H1 (cell line): Measurements from ENCODE around the gene PSMC4. TPM values are rescaled to one million over a fixed set of nuclear protein-coding genes. Genes with fewer than 3 reads are reported as not detected.

Experiments
- CTCF ChIA-PET: fragments of 300-600 bp; sonication (Branson Sonifier 250); formaldehyde crosslinking; loops from one replicate; lab custom pipeline; 2021; ENCODE audit not compliant: partially characterized antibody; lab: Charles Lee
- POLR2A ChIA-PET: fragments of 300-600 bp; sonication (Branson Sonifier 250); formaldehyde crosslinking; loops from one replicate; lab custom pipeline; 2021; ENCODE audit warnings: inconsistent platforms; ENCODE audit not compliant: partially characterized antibody; lab: Charles Lee
- DNase-seq, 2 experiments: peaks; one replicate each; pipeline versions ENCODE4 v3.0.0 to v3.0.0-alpha.2; 2010 to 2022; ENCODE audit warnings: low spot score in 2 of 2, low read depth in 1 of 2, mixed read lengths in 1 of 2
- FAIRE-seq: peaks from 2 replicates; lab custom pipeline; 2011; peaks lifted over from hg19 to GRCh38; lab: Jason Lieb, UNC
- H2AFZ ChIP-seq: 2 replicates; pipeline ENCODE4 v1.8.1; 2012; ENCODE audit warnings: low read length, inconsistent platforms
- H2AK5ac ChIP-seq: 2 replicates; pipeline ENCODE4 v1.6.1; 2013; ENCODE audit warnings: low read depth, low read length
- H2BK120ac ChIP-seq: replicated peaks from 2 replicates; pipeline ENCODE3; 2013; ENCODE audit warnings: low read depth, low read length, inconsistent platforms
- H2BK12ac ChIP-seq: 2 replicates; pipeline ENCODE4 v1.6.1; 2013; ENCODE audit warnings: low read depth, low read length
- H2BK15ac ChIP-seq: 2 replicates; pipeline ENCODE4 v1.6.1; 2013; ENCODE audit warnings: low read length
- H2BK20ac ChIP-seq: 2 replicates; pipeline ENCODE4 v1.6.1; 2013; ENCODE audit warnings: low read length
- H2BK5ac ChIP-seq: 2 replicates; pipeline ENCODE4 v1.6.1; 2013; ENCODE audit warnings: low read depth, low read length
- H3K14ac ChIP-seq: 2 replicates; pipeline ENCODE4 v1.6.1; 2013; ENCODE audit warnings: inconsistent platforms; ENCODE audit not compliant: insufficient read length
- H3K18ac ChIP-seq: 2 replicates; pipeline ENCODE4 v1.6.1; 2013; ENCODE audit warnings: low read length; ENCODE audit errors: extremely low read depth
- H3K23ac ChIP-seq: 2 replicates; pipeline ENCODE4 v1.6.1; 2013; ENCODE audit warnings: inconsistent platforms; ENCODE audit not compliant: insufficient read length
- H3K23me2 ChIP-seq: 2 replicates; pipeline ENCODE4 v1.6.1; 2013; ENCODE audit warnings: low read depth, low read length
- H3K27ac ChIP-seq: 2 replicates; pipeline ENCODE4 v1.6.1; 2011; ENCODE audit warnings: low read depth, low read length, inconsistent platforms
- H3K27me3 ChIP-seq, 4 experiments: replicated peaks in 1 of 4; 1 replicate in 1 of 4; 2 replicates in 3 of 4; pipeline versions ENCODE4 v1.6.1 to v1.8.1; 2011 to 2013; ENCODE audit warnings: low read length in 3 of 4, mild to moderate bottlenecking in 3 of 4, inconsistent platforms in 2 of 4, mixed read lengths in 2 of 4, moderate library complexity in 1 of 4; ENCODE audit not compliant: control insufficient read depth in 3 of 4, insufficient read depth in 3 of 4; ENCODE audit errors: extremely low read depth in 1 of 4
- H3K36me3 ChIP-seq, 4 experiments: 2 replicates each; pipeline versions ENCODE4 v1.6.1 to v1.8.1; 2011 to 2013; ENCODE audit warnings: mild to moderate bottlenecking in 4 of 4, low read length in 3 of 4, moderate library complexity in 2 of 4, control low read depth in 1 of 4, inconsistent platforms in 1 of 4; ENCODE audit not compliant: insufficient read depth in 4 of 4, control insufficient read depth in 2 of 4
- H3K4ac ChIP-seq: replicated peaks from 2 replicates; pipeline ENCODE3; 2013; ENCODE audit warnings: low read length, low read depth, mixed read lengths, inconsistent platforms; ENCODE audit not compliant: insufficient read length
- H3K4me1 ChIP-seq, 4 experiments: replicated peaks in 1 of 4; 1 replicate in 1 of 4; 2 replicates in 3 of 4; pipeline versions ENCODE4 v1.6.1 to v1.8.1; 2011 to 2013; ENCODE audit warnings: low read length in 3 of 4, inconsistent platforms in 2 of 4, mixed read lengths in 1 of 4; ENCODE audit not compliant: insufficient read depth in 4 of 4, control insufficient read depth in 3 of 4
- H3K4me2 ChIP-seq, 2 experiments: 2 replicates each; pipeline versions ENCODE4 v1.6.1 to v1.8.1; 2011 to 2013; ENCODE audit warnings: low read depth in 2 of 2, low read length in 2 of 2, control low read depth in 1 of 2, inconsistent platforms in 1 of 2, mild to moderate bottlenecking in 1 of 2; ENCODE audit not compliant: insufficient read depth in 1 of 2
- H3K4me3 ChIP-seq, 4 experiments: fragments of 200-600, 300-600 bp in 1 of 4; sonication (generic), shearing (Covaris generic), sonication (Bioruptor Twin) in 1 of 4; 2 replicates each; pipeline versions ENCODE4 v1.5.1 to v1.8.1; 2011 to 2016; ENCODE audit warnings: low read length in 4 of 4, low read depth in 3 of 4, control low read depth in 2 of 4, inconsistent platforms in 2 of 4, mild to moderate bottlenecking in 2 of 4, mixed read lengths in 1 of 4, moderate library complexity in 1 of 4; ENCODE audit not compliant: insufficient read depth in 2 of 4; ENCODE audit errors: extremely low read depth in 1 of 4
- H3K56ac ChIP-seq: replicated peaks from 2 replicates; pipeline ENCODE3; 2013; ENCODE audit warnings: low read depth, mild to moderate bottlenecking, mixed read lengths, low read length, inconsistent platforms; ENCODE audit not compliant: insufficient read length
- H3K79me1 ChIP-seq: 2 replicates; pipeline ENCODE4 v1.6.1; 2013; ENCODE audit warnings: low read depth, low read length, control low read depth
- H3K79me2 ChIP-seq, 2 experiments: 2 replicates each; pipeline versions ENCODE4 v1.6.1 to v1.8.1; 2012 to 2013; ENCODE audit warnings: low read length in 2 of 2, mild to moderate bottlenecking in 2 of 2, inconsistent platforms in 1 of 2; ENCODE audit not compliant: insufficient read depth in 2 of 2, control insufficient read depth in 1 of 2
- H3K9ac ChIP-seq, 4 experiments: replicated peaks in 1 of 4; 1 replicate in 1 of 4; 2 replicates in 3 of 4; pipeline versions ENCODE4 v1.6.1 to v1.8.1; 2011 to 2013; ENCODE audit warnings: low read depth in 3 of 4, low read length in 3 of 4, control low read depth in 2 of 4, mild to moderate bottlenecking in 2 of 4, moderate library complexity in 2 of 4, inconsistent platforms in 1 of 4; ENCODE audit errors: extremely low read depth in 1 of 4
- H3K9me3 ChIP-seq, 2 experiments: 2 replicates each; pipeline versions ENCODE4 v1.6.1 to v1.8.1; 2012 to 2013; ENCODE audit warnings: mild to moderate bottlenecking in 2 of 2, moderate library complexity in 2 of 2, control low read depth in 1 of 2, inconsistent platforms in 1 of 2, low read depth in 1 of 2, low read length in 1 of 2, mixed read lengths in 1 of 2; ENCODE audit not compliant: insufficient read depth in 2 of 2
- H4K20me1 ChIP-seq, 2 experiments: replicated peaks in 1 of 2; 2 replicates each; pipeline versions ENCODE3 to v1.8.1; 2011 to 2013; ENCODE audit warnings: inconsistent platforms in 2 of 2, low read length in 2 of 2, mild to moderate bottlenecking in 1 of 2; ENCODE audit not compliant: insufficient read depth in 2 of 2, control insufficient read depth in 1 of 2
- H4K5ac ChIP-seq: 2 replicates; pipeline ENCODE4 v1.6.1; 2013; ENCODE audit warnings: low read length, low read depth, mixed read lengths, inconsistent platforms; ENCODE audit not compliant: insufficient read length
- H4K8ac ChIP-seq: 2 replicates; pipeline ENCODE4 v1.8.0; 2013; ENCODE audit warnings: mild to moderate bottlenecking, moderate library complexity, low read length, inconsistent platforms; ENCODE audit not compliant: insufficient read depth; ENCODE audit errors: extremely low read depth
- H4K91ac ChIP-seq: replicated peaks from 2 replicates; pipeline ENCODE3; 2013; ENCODE audit warnings: low read length, mixed read lengths, inconsistent platforms; ENCODE audit not compliant: insufficient read length
- GTF2F1 ChIP-seq: IDR thresholded peaks from 2 replicates; pipeline ENCODE4 v1.6.1; 2012; ENCODE audit warnings: low read depth, low read length, improper control_type of control experiment, borderline replicate concordance
- whole genome bisulfite sequencing, 2 experiments: shearing (Covaris generic) in 1 of 2; methylation state at CpG; one replicate each; pipeline versions ENCODE4 v1.1.6 to v1.1.7; 2013 to 2015; ENCODE audit warnings: low lambda C conversion rate in 2 of 2, mixed read lengths in 2 of 2, inconsistent platforms in 1 of 2, low coverage in 1 of 2, missing lambda C conversion rate in 1 of 2; ENCODE audit not compliant: insufficient replicate concordance in 2 of 2, insufficient coverage in 1 of 2, insufficient read length in 1 of 2; ENCODE audit errors: extremely low coverage in 1 of 2, missing lambda C conversion rate in 1 of 2; 5-methylcytosine and 5-hydroxymethylcytosine counted together
- polyA plus RNA-seq, 7 experiments: library from polyadenylated mRNA; depleted of rRNA in 3 of 7; stranded (reverse) in 5 of 7; unstranded in 2 of 7; fragments of >200 nt in 5 of 7; fragments of 200-250 nt in 2 of 7; gene quantifications; 1 replicate in 5 of 7; 2 replicates in 1 of 7; 4 replicates in 1 of 7; pipeline versions ENCODE4 v1.2.1 to v1.2.3, GENCODE V29; 2011 to 2013; ENCODE audit warnings: missing spikeins in 2 of 7, mixed read lengths in 2 of 7
- total RNA-seq: library from RNA; stranded (reverse); fragmentation: NEBNext Ultra II Directional; extraction: Animal tissue kit (Norgen Biotek cat#: 25700); gene quantifications from 2 replicates; pipeline ENCODE4 v1.2.1, GENCODE V29; 2021

The PSMC4 gene
- total and polyA plus RNA-seq, 2 of the 8 experiments (the other 6 are each of a cell fraction or from before 2014, with no cell fraction given) = 116 to 126 TPM

DNA sequence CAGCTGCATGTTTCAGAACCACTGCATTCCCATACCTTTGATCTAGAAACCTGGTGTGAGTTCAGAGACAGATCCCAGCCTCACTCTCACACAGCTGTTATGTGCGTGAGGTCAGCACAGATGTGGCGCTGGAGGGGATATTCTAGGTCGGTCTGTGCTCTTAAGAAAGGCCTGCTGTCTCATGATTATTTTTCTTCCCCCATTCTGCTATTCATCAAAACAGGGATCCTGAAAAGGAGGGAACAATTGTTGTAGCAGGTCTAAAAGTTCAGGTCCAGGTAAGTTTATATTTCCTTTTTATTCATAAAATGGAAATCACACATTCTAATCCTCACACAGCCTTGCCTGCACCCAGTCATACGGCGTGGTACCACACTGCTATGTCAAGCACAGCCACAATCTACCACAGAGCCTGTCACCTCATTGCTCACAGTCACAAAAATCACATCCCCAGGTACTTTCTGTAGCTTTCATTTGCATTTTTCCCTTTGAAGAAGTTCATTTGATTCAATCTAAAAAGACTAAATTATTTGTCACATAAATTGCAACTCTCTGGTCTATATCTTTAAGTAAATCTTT is 26.8 kb downstream of the PSMC4 start:
- Histone ChIP-seq H3K36me3 (no peaks in the 10 kb centered on the region), H3K79me2 (peaks cover 5 to 12% of the 10 kb centered on the region in 2 experiments; a peak in 3 of 4 replicates), H3K9me3 (peaks cover 9 to 15% of the 10 kb centered on the region in 2 experiments; a peak in 2 of 4 replicates), H3K27me3 (no peaks in the 10 kb centered on the region), H2AFZ (peak overlapping the region; percentile 97), H3K56ac (no peak overlapping the region), H3K18ac (no peak overlapping the region), H3K23ac (no peak overlapping the region), H3K23me2 (peaks cover 9% of the 10 kb centered on the region), H2BK12ac (no peak overlapping the region), H3K4ac (no peak overlapping the region), H2AK5ac (no peak overlapping the region), H3K27ac (no peak overlapping the region), H3K14ac (no peak overlapping the region), H3K9ac (no peak overlapping the region), H3K79me1 (peaks cover 3% of the 10 kb centered on the region; the same call in 1 of the 2 replicates), H3K4me1 (peaks cover 0 to 3% (median 1%) of the 10 kb centered on the region in 4 experiments; a peak in 3 of 7 replicates), H2BK15ac (no peak overlapping the region), H2BK120ac (no peak overlapping the region), H4K5ac (no peak overlapping the region), H4K20me1 (no peaks in the 10 kb centered on the region), H2BK5ac (no peak overlapping the region), H3K4me2 (peak overlapping the region; percentile 84 to 97), H2BK20ac (no peak overlapping the region), H4K8ac (no peak overlapping the region; the same call in 1 of the 2 replicates), H3K4me3 (peak overlapping the region; percentile 78 to 97 (median 96); a peak in 7 of 8 replicates), H4K91ac (no peak overlapping the region)
- no peak for DNase-seq
- POLR2A ChIA-PET = interaction anchor here (1.0 to 1.6 kb wide), 2 partner anchors 11 to 27 kb away, joined by 3 to 4 read pairs; partner anchors contain the start of gene PSMC4
- CTCF ChIA-PET = interaction anchor here (1.2 kb wide), 1 partner anchor 188 kb away, joined by 3 read pairs; no protein-coding TSS in a partner anchor
- FAIRE-seq = no peak
- 89% methylated on average over 5 of the region's 5 CpGs; no CpG with 5 or more reads in 1 of the 2 experiments for WGBS, 2 experiments
- TF ChIP-seq GTF2F1 = no peak
